OCI-M2 (cell line): Measurements from ENCODE around the gene PCDHGB6.
"Not testable (repeated sequence)": the region's sequence is repeated elsewhere in the genome, so short reads cannot be mapped to it uniquely, and the experiment has no call there.

Experiments
- DNase-seq: peaks from one replicate; lab custom pipeline; 2025; ENCODE audit not compliant: unreplicated experiment; lab: John Stamatoyannopoulos, UW

The PCDHGB6 gene

GRCh38 chr5:141388661-141389060 is 19.2 kb upstream of the PCDHGB6 start:
- DNase-seq = no peak

GRCh38 chr5:141389153-141390042 is 18.4 kb upstream of the PCDHGB6 start:
- no peak for DNase-seq

- DNase-seq = no peak
Observed at GRCh38 chr5:141392429-141393198, 15.2 kb upstream of the PCDHGB6 start, which contains the start of gene PCDHGA8. Gene PCDHGA8, plus strand, starts transcription at chr5:141392633. Its CDS starts 181 bp downstream, at chr5:141392814.

GRCh38 chr5:141393267-141393666 is 14.6 kb upstream of the PCDHGB6 start:
- DNase-seq = no peak

GRCh38 chr5:141394401-141395187 is 13.2 kb upstream of the PCDHGB6 start:
- DNase-seq = not testable (repeated sequence)

GRCh38 chr5:141397756-141398551 is 9.9 kb upstream of the PCDHGB6 start, which contains the start of gene PCDHGB5:
Gene PCDHGB5, plus strand, starts transcription at chr5:141397947. Its CDS starts 181 bp downstream, at chr5:141398128.
- DNase-seq = not testable (repeated sequence)

GRCh38 chr5:141398608-141399007 is 9.2 kb upstream of the PCDHGB6 start:
- DNase-seq = no peak

- DNase-seq = no peak
Observed at GRCh38 chr5:141399555-141400258, 8.1 kb upstream of the PCDHGB6 start.

- no peak for DNase-seq
Observed at GRCh38 chr5:141402553-141403243, 5.1 kb upstream of the PCDHGB6 start, which contains the start of gene PCDHGA9. Gene PCDHGA9, plus strand, starts transcription at chr5:141402778. Its CDS starts 175 bp downstream, at chr5:141402953.

GRCh38 chr5:141403387-141403786 is 4.4 kb upstream of the PCDHGB6 start:
- no peak for DNase-seq

- no peak for DNase-seq
Observed at GRCh38 chr5:141409598-141410306, 1.9 kb downstream of the PCDHGB6 start.

GRCh38 chr5:141411575-141411974 is 3.8 kb downstream of the PCDHGB6 start:
- DNase-seq = no peak

GRCh38 chr5:141412854-141413539 is 5.2 kb downstream of the PCDHGB6 start, which contains the start of gene PCDHGA10:
Gene PCDHGA10, plus strand, starts transcription at chr5:141412987. Its CDS starts 189 bp downstream, at chr5:141413176.
- DNase-seq = peak; percentile 18

- no peak for DNase-seq
Observed at GRCh38 chr5:141413540-141414069, 5.8 kb downstream of the PCDHGB6 start.

GRCh38 chr5:141414548-141415274 is 6.9 kb downstream of the PCDHGB6 start:
- not testable (repeated sequence) for DNase-seq

- not testable (repeated sequence) for DNase-seq
Observed at GRCh38 chr5:141415275-141415618, 7.4 kb downstream of the PCDHGB6 start.
